Aorta (tissue), 5 donors: ENCODE results near the gene PRPS2. TPM values are rescaled to one million over a fixed set of nuclear protein-coding genes. Genes with fewer than 3 reads are reported as not detected.

Source experiments
- ATAC-seq: fragments of 200-7000 bp; cut with Tn5 transposase; one replicate; pipeline ENCODE4 v1.9.1; 2022; ENCODE audit warnings: moderate library complexity; ENCODE audit not compliant: low FRiP score
- DNase-seq, 2 donors: peaks; one replicate each; pipeline ENCODE4 v3.0.0-alpha.2; 2020
- H3K27ac ChIP-seq, 2 donors: one replicate each; pipeline ENCODE4 v1.5.1; 2013; ENCODE audit warnings: low read length in 2 of 2, mild to moderate bottlenecking in 2 of 2, moderate library complexity in 2 of 2, control low read depth in 1 of 2, inconsistent platforms in 1 of 2, low read depth in 1 of 2
- H3K27me3 ChIP-seq, 2 donors: one replicate each; pipeline ENCODE4 v1.6.1; 2013; ENCODE audit warnings: control low read depth in 1 of 2, low read length in 1 of 2, mild to moderate bottlenecking in 1 of 2, moderate library complexity in 1 of 2; ENCODE audit not compliant: insufficient read depth in 2 of 2, control insufficient read depth in 1 of 2
- H3K36me3 ChIP-seq, 2 donors: one replicate each; pipeline ENCODE4 v1.6.1; 2013; ENCODE audit warnings: control low read depth in 1 of 2, low read length in 1 of 2, mild to moderate bottlenecking in 1 of 2; ENCODE audit not compliant: insufficient read depth in 2 of 2, control insufficient read depth in 1 of 2
- H3K4me1 ChIP-seq, 2 donors: one replicate each; pipeline ENCODE4 v1.6.1; 2013; ENCODE audit warnings: low read length in 2 of 2, control low read depth in 1 of 2, mild to moderate bottlenecking in 1 of 2, moderate library complexity in 1 of 2; ENCODE audit not compliant: insufficient read depth in 2 of 2, control insufficient read depth in 1 of 2
- H3K4me3 ChIP-seq, 2 donors: one replicate each; pipeline ENCODE4 v1.5.1; 2013; ENCODE audit warnings: low read length in 2 of 2, control low read depth in 1 of 2, mild to moderate bottlenecking in 1 of 2
- H3K9me3 ChIP-seq: one replicate; pipeline ENCODE4 v1.6.1; 2013; ENCODE audit warnings: mild to moderate bottlenecking, low read length; ENCODE audit not compliant: control insufficient read depth
- WGBS, 2 donors: extraction: QIAGEN DNeasy Blood & Tissue Kit; methylation state at CpG; one replicate each; pipeline ENCODE4 v1.1.7; 2013; 5-methylcytosine and 5-hydroxymethylcytosine counted together
- intact Hi-C, 2 donors: fragments of 100-400 bp; cut with DNase I; formaldehyde crosslinking; loops; one replicate each; pipeline versions ENCODE4 v1.14.2 to v1.15.0; 2022
- polyA plus RNA-seq, 2 donors: library from polyadenylated mRNA; stranded (reverse); fragments of 200-250 nt; gene quantifications; one replicate each; pipeline ENCODE4 v1.2.3, GENCODE V29; 2013
- total RNA-seq, 2 donors: library from RNA; stranded (reverse); fragmentation: NEBNext Ultra II Directional; extraction: Animal tissue kit (Norgen Biotek cat#: 25700); gene quantifications; one replicate each; pipeline ENCODE4 v1.2.1, GENCODE V29; 2021
- donor health status: healthy with polysubstance abuse.
- donor health status: Bipolar disorder and iron deficiency.
- donor health status: DM: no; HTN: no; CAD: no.
- donor health status: DM: no; HTN: no; CAD: no.
- donor health status: DM: yes; HTN: yes; CAD: no.

Gene PRPS2
- total and polyA plus RNA-seq, 4 donors = 15.0 to 23.4 (median 19.9) TPM

GRCh38 chrX:12820737-12821136 is 29.5 kb downstream of the PRPS2 start:
- WGBS, 2 donors = 72% methylated on average over 7 of the region's 7 CpGs
- no peaks in the 10 kb centered on the region for H3K4me1 ChIP-seq
- H3K36me3 ChIP-seq = peaks cover 0 to 1% of the 10 kb centered on the region in 2 donors
- no peak for DNase-seq
- ATAC-seq = no peak
- no peak overlapping the region for H3K4me3 ChIP-seq
- H3K27me3 ChIP-seq = no peaks in the 10 kb centered on the region
- intact Hi-C loops = no loop called here
- H3K27ac ChIP-seq = no peak overlapping the region
- no peaks in the 10 kb centered on the region for H3K9me3 ChIP-seq

- Histone ChIP-seq H3K9me3 (no peaks in the 10 kb centered on the region), H3K4me3 (no peak overlapping the region), H3K27ac (no peak overlapping the region), H3K4me1 (no peaks in the 10 kb centered on the region), H3K36me3 (peaks cover 0 to 1% of the 10 kb centered on the region in 2 donors), H3K27me3 (no peaks in the 10 kb centered on the region)
- intact Hi-C loops = no loop called here
- ATAC-seq (no peak), DNase-seq (no peak)
- WGBS, 2 donors = 74 to 84% methylated on average over 9 of the region's 9 CpGs
Observed at GRCh38 chrX:12824944-12825343, 33.7 kb downstream of the PRPS2 start.

GRCh38 chrX:12825801-12826200 is 34.6 kb downstream of the PRPS2 start:
- no peaks in the 10 kb centered on the region for H3K9me3 ChIP-seq

GRCh38 chrX:12843061-12843667 is 52.0 kb downstream of the PRPS2 start:
- ATAC-seq = no peak
- intact Hi-C loops = no loop called here
- DNase-seq = no peak
- 70 to 84% methylated on average over 2 of the region's 2 CpGs for WGBS, 2 donors
- Histone ChIP-seq H3K36me3 (no peaks in the 10 kb centered on the region), H3K9me3 (no peaks in the 10 kb centered on the region), H3K27ac (no peak overlapping the region), H3K4me3 (no peak overlapping the region), H3K4me1 (no peaks in the 10 kb centered on the region), H3K27me3 (no peaks in the 10 kb centered on the region)

More at GRCh38 chrX:12825801-12826200, 34.6 kb downstream of the PRPS2 start:
- Histone ChIP-seq H3K27ac (no peak overlapping the region), H3K36me3 (peaks cover 0 to 1% of the 10 kb centered on the region in 2 donors), H3K4me3 (no peak overlapping the region), H3K4me1 (no peaks in the 10 kb centered on the region), H3K27me3 (no peaks in the 10 kb centered on the region)
- no peak for DNase-seq
- intact Hi-C loops = no loop called here
- no peak for ATAC-seq
- 85 to 87% methylated on average over 8 of the region's 8 CpGs for WGBS, 2 donors

- DNase-seq (no peak), ATAC-seq (no peak)
- Histone ChIP-seq H3K27me3 (no peaks in the 10 kb centered on the region), H3K4me1 (no peaks in the 10 kb centered on the region), H3K27ac (no peak overlapping the region), H3K36me3 (no peaks in the 10 kb centered on the region), H3K4me3 (no peak overlapping the region), H3K9me3 (no peaks in the 10 kb centered on the region)
- intact Hi-C loops = no loop called here
- WGBS, 2 donors = 26 to 38% methylated on average over 6 of the region's 6 CpGs
Observed at GRCh38 chrX:12843668-12844279, 52.6 kb downstream of the PRPS2 start.

GRCh38 chrX:12844319-12844718 is 53.1 kb downstream of the PRPS2 start:
- DNase-seq (no peak), ATAC-seq (no peak)
- Histone ChIP-seq H3K27ac (no peak overlapping the region), H3K4me1 (no peaks in the 10 kb centered on the region), H3K4me3 (no peak overlapping the region), H3K27me3 (no peaks in the 10 kb centered on the region), H3K36me3 (no peaks in the 10 kb centered on the region), H3K9me3 (no peaks in the 10 kb centered on the region)
- WGBS, 2 donors = 28 to 37% methylated on average over 3 of the region's 3 CpGs
- intact Hi-C loops = no loop called here

- 60 to 67% methylated on average over 7 of the region's 7 CpGs for WGBS, 2 donors
Observed at GRCh38 chrX:12865359-12865758, 74.1 kb downstream of the PRPS2 start.

GRCh38 chrX:12866451-12867377 is 75.5 kb downstream of the PRPS2 start, which contains the start of gene TLR7:
Gene TLR7, plus strand, starts transcription at chrX:12867072. Its CDS starts 507 bp downstream, at chrX:12867579.
- Histone ChIP-seq H3K4me1 (no peaks in the 10 kb centered on the region), H3K9me3 (no peaks in the 10 kb centered on the region), H3K4me3 (no peak within 1 kb of the TSS), H3K36me3 (no peaks in the 10 kb centered on the region), H3K27ac (no peak within 1 kb of the TSS), H3K27me3 (peaks cover 0 to 1% of the 10 kb centered on the region in 2 donors)
- intact Hi-C loops = no loop called here
- DNase-seq (no peak), ATAC-seq (no peak)
- 62 to 67% methylated on average over 7 of the region's 7 CpGs for WGBS, 2 donors

More at GRCh38 chrX:12865359-12865758, 74.1 kb downstream of the PRPS2 start:
- H3K36me3 ChIP-seq = no peaks in the 10 kb centered on the region
- peaks cover 0 to 1% of the 10 kb centered on the region in 2 donors for H3K27me3 ChIP-seq
- H3K27ac ChIP-seq = no peak overlapping the region
- intact Hi-C loops = no loop called here
- no peak for ATAC-seq
- no peaks in the 10 kb centered on the region for H3K4me1 ChIP-seq
- no peaks in the 10 kb centered on the region for H3K9me3 ChIP-seq
- DNase-seq = no peak
- no peak overlapping the region for H3K4me3 ChIP-seq
